ENCODE results near the gene GTPBP1. TPM values are rescaled to one million over a fixed set of nuclear protein-coding genes. Genes with fewer than 3 reads are reported as not detected.
A peak's percentile ranks its signal among the peaks of the same experiment; 100 is the strongest.

The GTPBP1 gene
- total RNA-seq, 2 experiments from 2014 or later = 88.6 to 92.8 TPM

GRCh38 chr22:38704654-38705234, 1.0 kb upstream of the GTPBP1 start:
- Mint-ChIP-seq H3K27ac (peak overlapping the region; percentile 97), H3K9me3 (ENCODE audit: low read depth) (no peaks in the 10 kb centered on the region), H3K4me1 (peaks cover 48% of the 10 kb centered on the region), H3K27me3 (no peaks in the 10 kb centered on the region), H3K36me3 (ENCODE audit: low read depth) (peaks cover 32% of the 10 kb centered on the region), H3K4me3 (peak overlapping the region; percentile 93)
- ChIA-PET CTCF (interaction anchor here (3.1 kb wide), 1 partner anchor 23 kb away, joined by 13 read pairs; the partner anchor contains the start of gene TOMM22), POLR2A (interaction anchor here (1.0 kb wide), 1 partner anchor 22 kb away, joined by 7 read pairs; the partner anchor contains the start of gene TOMM22)
- intact Hi-C loops (cut with DNase I, micrococcal nuclease) = loop anchor here (1.0 to 10.0 kb wide), 19 partner anchors 22 to 1643 kb away; partner anchors contain the start of genes CBY1 (in 2 of the 2), DDX17 (in 2 of the 2), FAM227A (in 2 of the 2) and ADSL (in 1 of the 2)
- no peak for ATAC-seq
- DNase-seq = no peak

GRCh38 chr22:38706101-38706900, 557 bp downstream of the GTPBP1 start:
- peak overlapping the region; percentile 93 for H3K4me3 Mint-ChIP-seq
- ATAC-seq (no peak), DNase-seq (peak; percentile 60)
- peak overlapping the region; percentile 94 for H3K27ac Mint-ChIP-seq
- peaks cover 40% of the 10 kb centered on the region for H3K36me3 Mint-ChIP-seq (ENCODE audit: low read depth)
- POLR2A ChIA-PET = interaction anchor here (0.6 to 1.2 kb wide), 5 partner anchors 8 to 722 kb away, joined by 3 to 7 read pairs (median 3); partner anchors contain the start of genes SOX10 and TOMM22
- CTCF ChIA-PET = interaction anchor here (0.6 to 3.1 kb wide), 9 partner anchors 8 to 1473 kb away, joined by 3 to 13 read pairs (median 4); partner anchors contain the start of genes MIEF1 and TOMM22
- H3K27me3 Mint-ChIP-seq = no peaks in the 10 kb centered on the region
- peaks cover 61% of the 10 kb centered on the region for H3K4me1 Mint-ChIP-seq
- no peaks in the 10 kb centered on the region for H3K9me3 Mint-ChIP-seq (ENCODE audit: low read depth)
- intact Hi-C loops (cut with DNase I, micrococcal nuclease) = loop anchor here in 1 of 2 experiments (5.0 to 10.0 kb wide), 3 partner anchors 281 to 1641 kb away; partner anchors contain the start of genes ADSL and ATF4

- no peak for DNase-seq
- H3K4me3 Mint-ChIP-seq = peak overlapping the region; percentile 93
- H3K27ac Mint-ChIP-seq = peak overlapping the region; percentile 94
- H3K4me1 Mint-ChIP-seq = peaks cover 56% of the 10 kb centered on the region
- H3K27me3 Mint-ChIP-seq = no peaks in the 10 kb centered on the region
- H3K9me3 Mint-ChIP-seq (ENCODE audit: low read depth) = no peaks in the 10 kb centered on the region
- H3K36me3 Mint-ChIP-seq (ENCODE audit: low read depth) = peaks cover 41% of the 10 kb centered on the region
- ChIA-PET CTCF (interaction anchor here (0.6 to 3.1 kb wide), 6 partner anchors 9 to 840 kb away, joined by 3 to 13 read pairs (median 4); partner anchors contain the start of gene TOMM22), POLR2A (interaction anchor here (1.2 kb wide), 1 partner anchor 48 kb away, joined by 4 read pairs; no protein-coding TSS in a partner anchor)
- intact Hi-C loops (cut with DNase I, micrococcal nuclease) = loop anchor here in 1 of 2 experiments (5.0 to 10.0 kb wide), 3 partner anchors 280 to 1640 kb away; partner anchors contain the start of genes ADSL and ATF4
- no peak for ATAC-seq
Observed at GRCh38 chr22:38706901-38707195, 1.1 kb downstream of the GTPBP1 start.

- peaks cover 60% of the 10 kb centered on the region for H3K4me1 Mint-ChIP-seq
Observed at GRCh38 chr22:38707346-38707745, 1.6 kb downstream of the GTPBP1 start.

GRCh38 chr22:38707984-38708383, 2.2 kb downstream of the GTPBP1 start:
- Mint-ChIP-seq H3K9me3 (ENCODE audit: low read depth) (no peaks in the 10 kb centered on the region), H3K4me3 (peak overlapping the region; percentile 93), H3K36me3 (ENCODE audit: low read depth) (peaks cover 51% of the 10 kb centered on the region), H3K4me1 (peaks cover 66% of the 10 kb centered on the region), H3K27me3 (no peaks in the 10 kb centered on the region), H3K27ac (peak overlapping the region; percentile 94)
- intact Hi-C loops (cut with DNase I, micrococcal nuclease) = loop anchor here in 1 of 2 experiments (5.0 to 10.0 kb wide), 3 partner anchors 279 to 1639 kb away; partner anchors contain the start of genes ADSL and ATF4
- ATAC-seq = no peak
- DNase-seq = no peak
- ChIA-PET CTCF (interaction anchor here (1.0 to 3.1 kb wide), 5 partner anchors 14 to 812 kb away, joined by 3 to 9 read pairs (median 4); no protein-coding TSS in a partner anchor), POLR2A (interaction anchor here (0.5 kb wide), 1 partner anchor 571 kb away, joined by 3 read pairs; no protein-coding TSS in a partner anchor)

More at GRCh38 chr22:38707346-38707745, 1.6 kb downstream of the GTPBP1 start:
- H3K4me3 Mint-ChIP-seq = peak overlapping the region; percentile 93
- H3K27me3 Mint-ChIP-seq = no peaks in the 10 kb centered on the region
- peak overlapping the region; percentile 94 for H3K27ac Mint-ChIP-seq
- no peak for DNase-seq
- no peak for ATAC-seq
- no peaks in the 10 kb centered on the region for H3K9me3 Mint-ChIP-seq (ENCODE audit: low read depth)
- ChIA-PET CTCF (interaction anchor here (0.6 to 3.1 kb wide), 8 partner anchors 9 to 840 kb away, joined by 3 to 13 read pairs (median 4); partner anchors contain the start of gene TOMM22), POLR2A (no interaction called here)
- intact Hi-C loops (cut with DNase I, micrococcal nuclease) = loop anchor here in 1 of 2 experiments (5.0 to 10.0 kb wide), 3 partner anchors 280 to 1640 kb away; partner anchors contain the start of genes ADSL and ATF4
- H3K36me3 Mint-ChIP-seq (ENCODE audit: low read depth) = peaks cover 46% of the 10 kb centered on the region

GRCh38 chr22:38709306-38709705, 3.6 kb downstream of the GTPBP1 start:
- POLR2A ChIA-PET = no interaction called here
- DNase-seq (no peak), ATAC-seq (no peak)
- H3K36me3 Mint-ChIP-seq (ENCODE audit: low read depth) = peaks cover 56% of the 10 kb centered on the region
- H3K9me3 Mint-ChIP-seq (ENCODE audit: low read depth) = no peaks in the 10 kb centered on the region
- peaks cover 72% of the 10 kb centered on the region for H3K4me1 Mint-ChIP-seq
- no peak overlapping the region for H3K4me3 Mint-ChIP-seq
- intact Hi-C loops (cut with DNase I, micrococcal nuclease) = loop anchor here in 1 of 2 experiments (5.0 to 10.0 kb wide), 3 partner anchors 278 to 1638 kb away; partner anchors contain the start of genes ADSL and ATF4
- H3K27me3 Mint-ChIP-seq = no peaks in the 10 kb centered on the region
- CTCF ChIA-PET = interaction anchor here (0.6 to 1.4 kb wide), 4 partner anchors 9 to 394 kb away, joined by 3 to 5 read pairs (median 4); no protein-coding TSS in a partner anchor
- no peak overlapping the region for H3K27ac Mint-ChIP-seq

GRCh38 chr22:38710351-38710750, 4.6 kb downstream of the GTPBP1 start:
- Mint-ChIP-seq H3K4me3 (no peak overlapping the region), H3K27me3 (no peaks in the 10 kb centered on the region), H3K27ac (peak overlapping the region; percentile 35), H3K36me3 (ENCODE audit: low read depth) (peaks cover 60% of the 10 kb centered on the region), H3K4me1 (peaks cover 73% of the 10 kb centered on the region), H3K9me3 (ENCODE audit: low read depth) (no peaks in the 10 kb centered on the region)
- intact Hi-C loops (cut with DNase I, micrococcal nuclease) = no loop called here
- ATAC-seq = no peak
- DNase-seq = no peak
- POLR2A ChIA-PET = no interaction called here
- CTCF ChIA-PET = interaction anchor here (1.4 kb wide), 1 partner anchor 23 kb away, joined by 4 read pairs; no protein-coding TSS in a partner anchor

- POLR2A ChIA-PET = no interaction called here
- H3K4me3 Mint-ChIP-seq = no peak overlapping the region
- H3K36me3 Mint-ChIP-seq (ENCODE audit: low read depth) = peaks cover 60% of the 10 kb centered on the region
- no peak for ATAC-seq
- no peaks in the 10 kb centered on the region for H3K9me3 Mint-ChIP-seq (ENCODE audit: low read depth)
- peaks cover 75% of the 10 kb centered on the region for H3K4me1 Mint-ChIP-seq
- H3K27me3 Mint-ChIP-seq = no peaks in the 10 kb centered on the region
- CTCF ChIA-PET = no interaction called here
- DNase-seq = no peak
- peak overlapping the region; percentile 52 for H3K27ac Mint-ChIP-seq
- intact Hi-C loops (cut with DNase I, micrococcal nuclease) = no loop called here
Observed at GRCh38 chr22:38710866-38711265, 5.1 kb downstream of the GTPBP1 start.

GRCh38 chr22:38712486-38713207, 6.9 kb downstream of the GTPBP1 start:
- Mint-ChIP-seq H3K27ac (peak overlapping the region; percentile 44), H3K36me3 (ENCODE audit: low read depth) (peaks cover 56% of the 10 kb centered on the region), H3K4me3 (no peak overlapping the region), H3K4me1 (peaks cover 67% of the 10 kb centered on the region), H3K9me3 (ENCODE audit: low read depth) (no peaks in the 10 kb centered on the region), H3K27me3 (no peaks in the 10 kb centered on the region)
- intact Hi-C loops (cut with DNase I, micrococcal nuclease) = no loop called here
- ATAC-seq = no peak
- ChIA-PET CTCF (interaction anchor here (0.6 to 1.4 kb wide), 2 partner anchors 16 to 301 kb away, joined by 3 read pairs; no protein-coding TSS in a partner anchor), POLR2A (interaction anchor here (1.4 kb wide), 1 partner anchor 12 kb away, joined by 4 read pairs; no protein-coding TSS in a partner anchor)
- DNase-seq = no peak

GRCh38 chr22:38713921-38714320, 8.2 kb downstream of the GTPBP1 start:
- POLR2A ChIA-PET = no interaction called here
- no peak overlapping the region for H3K27ac Mint-ChIP-seq
- CTCF ChIA-PET = interaction anchor here (0.6 to 1.3 kb wide), 2 partner anchors 22 to 626 kb away, joined by 3 read pairs; no protein-coding TSS in a partner anchor
- no peak for ATAC-seq
- H3K36me3 Mint-ChIP-seq (ENCODE audit: low read depth) = peaks cover 48% of the 10 kb centered on the region
- H3K9me3 Mint-ChIP-seq (ENCODE audit: low read depth) = no peaks in the 10 kb centered on the region
- peaks cover 61% of the 10 kb centered on the region for H3K4me1 Mint-ChIP-seq
- no peak overlapping the region for H3K4me3 Mint-ChIP-seq
- DNase-seq = no peak
- intact Hi-C loops (cut with DNase I, micrococcal nuclease) = loop anchor here in 1 of 2 experiments (2.0 kb wide), 1 partner anchor 27 kb away; no protein-coding TSS in a partner anchor
- no peaks in the 10 kb centered on the region for H3K27me3 Mint-ChIP-seq

Data from activated CD4-positive, alpha-beta T cell treated with anti-CD3 and anti-CD28 coated beads for 36 hours (primary cell).